Measurements from ENCODE around the gene BTBD9. TPM values are rescaled to one million over a fixed set of nuclear protein-coding genes. Genes with fewer than 3 reads are reported as not detected.
"Not testable (repeated sequence)": the region's sequence is repeated elsewhere in the genome, so short reads cannot be mapped to it uniquely, and the experiment has no call there.

BTBD9 gene
- total and polyA plus RNA-seq, 2 experiments from 2014 or later: 8.4 to 10.1 TPM

DNA sequence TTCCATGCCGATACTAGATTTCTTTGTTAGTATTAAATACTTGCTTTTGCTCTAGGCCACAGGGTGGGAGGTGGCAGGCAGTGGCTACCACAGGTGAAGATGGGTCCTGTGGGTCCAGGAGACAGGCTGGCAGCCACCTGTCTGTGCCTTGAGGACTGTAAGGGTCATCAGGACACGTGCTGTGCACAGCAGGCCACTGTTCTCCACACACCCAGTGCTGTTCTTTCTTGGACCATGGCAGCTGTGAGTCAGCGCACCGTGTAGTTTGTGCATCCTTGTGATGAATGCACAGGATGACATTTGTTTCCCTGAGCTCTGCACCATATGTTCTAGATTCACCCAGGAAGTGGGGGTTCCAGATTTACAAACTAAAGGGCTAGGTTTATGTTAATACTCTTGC lies 503.2 kb downstream of the BTBD9 start:
- TF ChIP-seq, protein P1, sequence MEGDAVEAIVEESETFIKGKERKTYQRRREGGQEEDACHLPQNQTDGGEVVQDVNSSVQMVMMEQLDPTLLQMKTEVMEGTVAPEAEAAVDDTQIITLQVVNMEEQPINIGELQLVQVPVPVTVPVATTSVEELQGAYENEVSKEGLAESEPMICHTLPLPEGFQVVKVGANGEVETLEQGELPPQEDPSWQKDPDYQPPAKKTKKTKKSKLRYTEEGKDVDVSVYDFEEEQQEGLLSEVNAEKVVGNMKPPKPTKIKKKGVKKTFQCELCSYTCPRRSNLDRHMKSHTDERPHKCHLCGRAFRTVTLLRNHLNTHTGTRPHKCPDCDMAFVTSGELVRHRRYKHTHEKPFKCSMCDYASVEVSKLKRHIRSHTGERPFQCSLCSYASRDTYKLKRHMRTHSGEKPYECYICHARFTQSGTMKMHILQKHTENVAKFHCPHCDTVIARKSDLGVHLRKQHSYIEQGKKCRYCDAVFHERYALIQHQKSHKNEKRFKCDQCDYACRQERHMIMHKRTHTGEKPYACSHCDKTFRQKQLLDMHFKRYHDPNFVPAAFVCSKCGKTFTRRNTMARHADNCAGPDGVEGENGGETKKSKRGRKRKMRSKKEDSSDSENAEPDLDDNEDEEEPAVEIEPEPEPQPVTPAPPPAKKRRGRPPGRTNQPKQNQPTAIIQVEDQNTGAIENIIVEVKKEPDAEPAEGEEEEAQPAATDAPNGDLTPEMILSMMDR (IDR thresholded peaks at IDR 0.05; ENCODE audit: low read depth, low read length): no peak
- Histone ChIP-seq H3K4me1 (ENCODE audit: low read depth) (peaks cover 19% of the 10 kb centered on the region), H3K36me3 (no peaks in the 10 kb centered on the region), H3K27ac (no peak overlapping the region), H3K27me3 (no peaks in the 10 kb centered on the region), H3K9me3 (ENCODE audit: low read depth) (no peaks in the 10 kb centered on the region), H3K4me3 (no peak overlapping the region)
- no peak for DNase-seq (ENCODE audit: low read depth in 1 of 2, low spot score in 1 of 2)

DNA sequence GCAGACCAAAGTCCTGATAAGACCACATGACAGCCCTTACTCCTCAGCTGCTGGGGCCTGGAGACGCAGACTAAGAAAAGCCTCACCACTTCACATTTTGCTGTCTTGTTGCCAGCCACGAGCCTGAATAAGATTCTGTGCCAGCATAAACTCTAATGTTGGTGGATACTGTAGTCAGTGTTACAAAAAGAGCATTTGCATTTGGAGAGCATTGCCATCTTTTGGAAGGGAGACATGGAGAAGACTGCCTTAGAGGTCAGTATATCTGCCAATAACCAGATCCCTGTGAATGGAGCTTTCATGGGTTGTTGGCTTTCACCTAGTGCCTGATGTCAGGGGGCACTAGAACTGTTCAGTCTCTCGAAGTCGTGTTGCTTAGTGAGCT lies 505.0 kb downstream of the BTBD9 start:
- TF ChIP-seq, protein P1 (IDR thresholded peaks at IDR 0.05; ENCODE audit: low read depth, low read length): no peak
- Histone ChIP-seq H3K36me3 (no peaks in the 10 kb centered on the region), H3K27me3 (no peaks in the 10 kb centered on the region), H3K27ac (peak overlapping the region; percentile 76), H3K9me3 (ENCODE audit: low read depth) (no peaks in the 10 kb centered on the region), H3K4me3 (no peak overlapping the region), H3K4me1 (ENCODE audit: low read depth) (peaks cover 19% of the 10 kb centered on the region)
- no peak for DNase-seq (ENCODE audit: low read depth in 1 of 2, low spot score in 1 of 2)

DNA sequence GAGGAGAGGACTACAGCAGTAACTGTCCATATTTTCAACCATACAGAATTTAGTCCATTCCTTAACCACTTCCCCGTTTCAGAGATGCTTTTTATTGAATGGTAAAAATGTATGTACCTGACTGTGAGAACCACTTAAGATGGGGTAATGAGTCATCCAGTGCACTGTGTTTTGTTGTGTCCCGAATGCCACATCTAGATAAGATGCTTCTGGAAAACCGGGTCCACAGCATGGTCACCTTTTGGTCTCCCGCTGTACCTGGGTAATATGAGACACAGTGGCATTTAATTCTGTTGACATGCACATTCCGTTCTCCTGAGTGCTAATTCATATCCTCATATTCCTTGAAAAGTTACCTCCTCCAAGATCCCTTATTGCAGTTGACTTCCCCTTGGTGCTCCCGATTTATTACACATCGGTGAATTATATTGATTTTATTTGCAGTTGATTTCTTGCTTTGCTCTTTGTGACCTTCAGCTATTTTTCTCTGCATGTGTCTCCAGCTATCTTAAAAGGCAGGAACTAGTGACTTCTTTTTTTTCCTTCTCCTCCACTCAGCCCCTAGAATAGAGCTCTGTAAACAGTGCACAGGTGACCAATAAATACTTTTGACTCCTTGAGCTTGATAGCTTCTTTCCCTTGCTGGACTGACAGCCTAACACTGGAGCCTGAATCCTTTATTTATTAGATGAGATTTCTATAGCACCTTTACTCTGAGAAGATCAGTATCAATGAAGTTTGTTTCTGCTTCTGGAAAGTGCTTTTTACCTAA lies 505.6 kb downstream of the BTBD9 start:
- Histone ChIP-seq H3K27me3 (no peaks in the 10 kb centered on the region), H3K9me3 (ENCODE audit: low read depth) (no peaks in the 10 kb centered on the region), H3K4me3 (no peak overlapping the region), H3K27ac (peak overlapping the region; percentile 76), H3K36me3 (no peaks in the 10 kb centered on the region), H3K4me1 (ENCODE audit: low read depth) (peaks cover 19% of the 10 kb centered on the region)
- no peak for DNase-seq (ENCODE audit: low read depth in 1 of 2, low spot score in 1 of 2)
- TF ChIP-seq, protein P1 (IDR thresholded peaks at IDR 0.05; ENCODE audit: low read depth, low read length): no peak

DNA sequence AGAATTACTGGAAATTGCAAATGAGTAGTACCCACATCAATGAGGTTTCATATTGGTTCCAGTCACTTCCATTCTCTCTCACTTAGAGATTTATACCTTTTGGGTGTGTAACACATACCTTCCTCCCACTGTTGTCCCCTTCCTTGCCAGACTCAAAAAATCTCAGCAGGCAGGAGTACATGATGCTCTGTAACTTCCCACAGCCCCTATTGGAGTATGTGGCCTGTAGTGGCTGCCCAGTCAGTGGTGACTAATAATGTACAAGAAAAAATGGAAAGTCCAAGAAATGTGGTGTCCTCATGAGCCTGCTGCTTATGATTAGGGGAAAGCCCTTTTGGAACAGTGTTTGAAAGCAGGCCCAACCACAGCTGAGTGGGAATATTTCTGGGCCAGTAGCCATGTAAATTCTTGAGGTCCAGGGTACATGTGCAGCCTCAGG lies 508.2 kb downstream of the BTBD9 start:
- no peak overlapping the region for H3K27ac ChIP-seq
- peak in 1 of 2 donors; percentile 97 for DNase-seq (ENCODE audit: low read depth in 1 of 2, low spot score in 1 of 2)
- H3K4me1 ChIP-seq (ENCODE audit: low read depth): peaks cover 15% of the 10 kb centered on the region
- TF ChIP-seq, protein P1 (IDR thresholded peaks at IDR 0.05; ENCODE audit: low read depth, low read length): no peak
- H3K9me3 ChIP-seq (ENCODE audit: low read depth): no peaks in the 10 kb centered on the region
- H3K27me3 ChIP-seq: no peaks in the 10 kb centered on the region
- H3K4me3 ChIP-seq: no peak overlapping the region
- no peaks in the 10 kb centered on the region for H3K36me3 ChIP-seq

DNA sequence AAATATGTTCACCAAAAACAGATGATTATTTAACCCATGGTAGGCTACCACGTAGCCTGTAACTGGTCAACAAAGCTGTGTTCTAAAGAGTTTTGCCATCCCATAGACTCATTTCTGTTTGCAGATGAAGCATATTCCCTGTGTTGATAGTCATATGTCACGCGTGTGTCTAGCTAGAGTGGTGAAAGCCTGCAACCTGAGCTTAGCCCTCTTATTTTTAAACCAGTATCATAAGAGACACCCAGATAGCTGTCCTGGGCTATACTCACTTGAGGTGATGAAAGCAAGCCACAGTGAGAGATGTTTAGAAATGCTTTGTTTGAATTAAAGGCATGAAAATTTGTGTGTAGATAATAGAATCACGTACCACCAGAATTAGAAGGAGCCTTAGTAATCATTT lies 512.4 kb downstream of the BTBD9 start:
- no peak overlapping the region for H3K4me3 ChIP-seq
- no peaks in the 10 kb centered on the region for H3K4me1 ChIP-seq (ENCODE audit: low read depth)
- H3K36me3 ChIP-seq: no peaks in the 10 kb centered on the region
- DNase-seq (ENCODE audit: low read depth in 1 of 2, low spot score in 1 of 2): no peak
- TF ChIP-seq, protein P1 (IDR thresholded peaks at IDR 0.05; ENCODE audit: low read depth, low read length): no peak
- no peaks in the 10 kb centered on the region for H3K9me3 ChIP-seq (ENCODE audit: low read depth)
- H3K27ac ChIP-seq: no peak overlapping the region
- no peaks in the 10 kb centered on the region for H3K27me3 ChIP-seq

DNA sequence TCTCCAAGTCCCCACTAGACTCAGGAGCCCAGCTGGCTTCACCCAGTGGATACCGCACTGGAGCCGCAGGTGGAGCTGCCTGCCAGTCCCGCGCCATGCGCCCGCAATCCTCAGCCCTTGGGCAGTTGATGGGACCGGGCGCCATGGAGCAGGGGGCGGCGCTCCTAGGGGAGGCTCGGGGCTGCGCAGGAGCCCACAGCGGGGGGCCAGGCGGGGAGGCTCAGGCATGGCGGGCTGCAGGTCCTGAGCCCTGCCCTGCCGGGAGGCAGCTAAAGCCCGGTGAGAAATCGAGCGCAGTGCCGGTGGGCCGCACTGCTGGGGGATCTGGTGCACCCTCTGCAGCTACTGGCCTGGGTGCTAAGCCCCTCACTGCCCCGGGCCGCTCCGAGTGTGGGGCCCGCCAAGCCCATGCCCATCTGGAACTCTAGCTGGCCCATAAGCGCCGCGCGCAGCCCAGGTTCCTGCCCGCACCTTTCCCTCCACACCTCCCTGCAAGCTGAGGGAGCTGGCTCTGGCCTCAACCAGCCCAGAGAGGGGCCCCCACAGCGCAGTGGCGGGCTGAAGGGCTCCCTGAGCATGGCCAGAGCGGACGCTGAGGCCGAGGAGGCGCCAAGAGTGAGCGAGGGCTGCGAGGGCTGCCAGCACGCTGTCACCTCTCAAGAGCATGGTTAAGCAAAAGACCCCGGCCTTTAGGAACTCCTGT lies 515.4 kb downstream of the BTBD9 start:
- not testable (repeated sequence) for H3K4me3 ChIP-seq; H3K4me1 ChIP-seq (ENCODE audit: low read depth); H3K27me3 ChIP-seq; H3K9me3 ChIP-seq (ENCODE audit: low read depth); H3K36me3 ChIP-seq; H3K27ac ChIP-seq; DNase-seq (ENCODE audit: low read depth in 1 of 2, low spot score in 1 of 2)
